HepG2 (cell line): Measurements from ENCODE around the gene HNRNPM. TPM values are rescaled to one million over a fixed set of nuclear protein-coding genes. Genes with fewer than 3 reads are reported as not detected.
A peak's percentile ranks its signal among the peaks of the same experiment; 100 is the strongest.

Experiments used
- DNMT3B ChIP-seq: conservative IDR thresholded peaks from 2 replicates; pipeline ENCODE4 v1.6.1; 2016; ENCODE audit warnings: missing biosample characterization, control low read depth
- GATAD2A ChIP-seq: IDR thresholded peaks from 2 replicates; pipeline ENCODE4 v1.6.1; 2016
- ISX ChIP-seq: sonication (generic); formaldehyde crosslinking; conservative IDR thresholded peaks from 2 replicates; pipeline ENCODE4 v1.5.0; 2020; ENCODE audit warnings: missing genetic modification reagents
- NR2F6 ChIP-seq, 2 experiments: IDR thresholded peaks; 2 replicates each; pipeline ENCODE4 v1.6.1; 2016; ENCODE audit warnings: antibody characterized with exemption in 1 of 2, mild to moderate bottlenecking in 1 of 2
- PHF5A ChIP-seq: IDR thresholded peaks from one replicate; pipeline ENCODE4 v1.6.1; 2018; ENCODE audit warnings: low read depth, missing genetic modification reagents; ENCODE audit not compliant: unreplicated experiment
- PRDM10 ChIP-seq: sonication (generic); formaldehyde crosslinking; IDR thresholded peaks from 2 replicates; pipeline ENCODE4 v1.4.0; 2020; ENCODE audit warnings: low read depth, missing genetic modification reagents
- SMARCC2 ChIP-seq: fragments of 450-650 bp; IDR thresholded peaks from 2 replicates; pipeline ENCODE4 v1.6.1; 2017; ENCODE audit warnings: antibody characterized with exemption, mild to moderate bottlenecking
- SSRP1 ChIP-seq: IDR thresholded peaks from 2 replicates; pipeline ENCODE4 v1.6.1; 2016; ENCODE audit warnings: control low read depth
- TBX3 ChIP-seq: fragments of 450-650 bp; IDR thresholded peaks from 2 replicates; pipeline ENCODE4 v1.6.1; 2017; ENCODE audit warnings: antibody characterized with exemption, mild to moderate bottlenecking, inconsistent platforms, borderline replicate concordance
- ZBTB34 ChIP-seq: sonication (generic); formaldehyde crosslinking; IDR thresholded peaks from 2 replicates; pipeline ENCODE4 v1.8.0; 2022; ENCODE audit warnings: mild to moderate bottlenecking, missing genetic modification reagents
- ZFYVE20 ChIP-seq: sonication (generic); formaldehyde crosslinking; IDR thresholded peaks from 2 replicates; pipeline ENCODE4 v1.8.0; 2023; ENCODE audit warnings: low read depth, mild to moderate bottlenecking, moderate library complexity, missing genetic modification reagents, borderline replicate concordance
- ZNF180 ChIP-seq: sonication (generic); formaldehyde crosslinking; IDR thresholded peaks from 2 replicates; pipeline ENCODE4 v1.4.0; 2020; ENCODE audit warnings: low read depth, missing genetic modification reagents, borderline replicate concordance
- ZNF430 ChIP-seq: sonication (generic); formaldehyde crosslinking; IDR thresholded peaks from 2 replicates; pipeline ENCODE4 v1.9.0; 2021; ENCODE audit warnings: mild to moderate bottlenecking, missing genetic modification reagents
- ZNF567 ChIP-seq: sonication (generic); formaldehyde crosslinking; IDR thresholded peaks from 2 replicates; pipeline ENCODE4 v1.8.1; 2023; ENCODE audit warnings: mild to moderate bottlenecking, missing genetic modification reagents, borderline replicate concordance
- ZNF609 ChIP-seq: sonication (generic); formaldehyde crosslinking; IDR thresholded peaks from 2 replicates; pipeline ENCODE4 v1.4.0; 2020; ENCODE audit warnings: mild to moderate bottlenecking, missing genetic modification reagents, borderline replicate concordance
- ZNF710 ChIP-seq: sonication (generic); formaldehyde crosslinking; IDR thresholded peaks from 2 replicates; pipeline ENCODE4 v1.5.0; 2020; ENCODE audit warnings: mild to moderate bottlenecking, missing genetic modification reagents, borderline replicate concordance
- polyA plus RNA-seq, 8 experiments: library from polyadenylated mRNA; depleted of rRNA in 3 of 8; stranded (reverse) in 7 of 8; unstranded in 1 of 8; fragments of >200 nt; fragmentation: Illumina TruSeq in 4 of 8; extraction: Trizol in 4 of 8; gene quantifications; 2 replicates each; pipeline versions ENCODE4 v1.2.1 to v1.2.3, GENCODE V29; 2011 to 2016; ENCODE audit warnings: low read depth in 4 of 8, missing spikeins in 1 of 8, mixed read lengths in 1 of 8; ENCODE audit not compliant: insufficient read depth in 1 of 8
- total RNA-seq, 5 experiments: library from RNA; depleted of rRNA; stranded (reverse); fragments of >200 nt; fragmentation: Illumina TruSeq; extraction: Trizol; gene quantifications; 2 replicates each; pipeline ENCODE4 v1.2.3, GENCODE V29; 2016; ENCODE audit warnings: low read depth in 1 of 5

The HNRNPM gene
- total and polyA plus RNA-seq, 2 of the 13 experiments (the other 11 are each of a cell fraction or from before 2014, with no cell fraction given): 56.7 to 102 TPM

- TF ChIP-seq ZNF609: no peak; the same call in 1 of the 2 replicates
- no peak for TF ChIP-seq TBX3
- TF ChIP-seq ZFYVE20 (CRISPR knock-in tag): no peak
- TF ChIP-seq SSRP1: no peak
- TF ChIP-seq NR2F6 (IDR thresholded peaks at IDR 0.05): peak; percentile 82
- peak; percentile 82 for TF ChIP-seq NR2F6 (CRISPR knock-in tag; IDR thresholded peaks at IDR 0.05)
- no peak for TF ChIP-seq SMARCC2
- no peak for TF ChIP-seq ZNF180 (CRISPR knock-in tag)
- no peak for TF ChIP-seq PHF5A
- TF ChIP-seq ZNF430 (CRISPR knock-in tag): no peak
- TF ChIP-seq GATAD2A (CRISPR knock-in tag): peak; percentile 73
- TF ChIP-seq PRDM10 (CRISPR knock-in tag): peak; percentile 25; the same call in 1 of the 2 replicates
- peak; percentile 48; the same call in 1 of the 2 replicates for TF ChIP-seq ZBTB34
- TF ChIP-seq DNMT3B (CRISPR knock-in tag): no peak
- TF ChIP-seq ZNF567 (CRISPR knock-in tag): peak; percentile 61; the same call in 1 of the 2 replicates
- 0 out of 2 replicates have a peak, but pooled peaks have one; percentile 22 for TF ChIP-seq ZNF710 (CRISPR knock-in tag)
- TF ChIP-seq ISX: no peak
Observed at GRCh38 chr19:8421484-8422461, 23.0 kb upstream of the HNRNPM start (continued).
